Suppressor macrophage treated with lipopolysaccharide for 4 hours (primary cell): ENCODE measurements around the gene ARAF.
"Not testable (repeated sequence)": the region's sequence is repeated elsewhere in the genome, so short reads cannot be mapped to it uniquely, and the experiment has no call there.

Source experiments
- DNase-seq: peaks from one replicate; pipeline ENCODE4 v3.0.0-alpha.2; 2020

The ARAF gene

DNA sequence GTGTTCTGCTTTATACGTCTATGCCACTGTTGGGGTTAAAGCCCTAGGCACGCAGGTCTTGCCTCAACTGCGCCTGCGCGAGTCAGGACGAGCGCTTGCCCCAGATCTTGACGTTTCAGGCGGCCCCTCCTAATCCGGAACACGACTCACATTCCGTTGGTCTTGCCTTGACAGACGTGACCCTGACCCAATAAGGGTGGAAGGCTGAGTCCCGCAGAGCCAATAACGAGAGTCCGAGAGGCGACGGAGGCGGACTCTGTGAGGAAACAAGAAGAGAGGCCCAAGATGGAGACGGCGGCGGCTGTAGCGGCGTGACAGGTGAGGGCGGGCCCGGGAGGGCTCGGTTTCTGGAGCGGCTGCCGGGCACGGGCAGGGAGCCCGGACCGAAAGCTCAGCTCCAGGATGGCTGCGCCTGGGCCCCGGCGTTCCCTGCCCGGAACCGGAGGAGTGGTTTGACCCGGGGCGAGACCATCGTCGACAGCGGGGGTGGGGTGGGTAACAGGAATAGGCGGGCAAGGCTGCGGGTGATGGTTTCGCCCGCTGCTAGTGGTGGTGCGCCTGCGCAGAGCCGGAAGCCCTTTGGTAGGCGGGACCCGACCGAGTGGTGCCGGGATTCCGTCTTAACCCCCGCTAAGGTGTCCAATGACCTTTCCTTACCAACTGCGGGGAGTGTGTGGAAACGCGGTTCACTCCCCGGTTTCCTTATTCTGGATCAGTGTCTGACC, at the start of gene ARAF:
Gene ARAF, plus strand, starts transcription at position 272 of the 725 bp plus-strand sequence. CDS start 1,763 bp downstream, outside the sequence.
- DNase-seq, result peak; percentile 98

DNA sequence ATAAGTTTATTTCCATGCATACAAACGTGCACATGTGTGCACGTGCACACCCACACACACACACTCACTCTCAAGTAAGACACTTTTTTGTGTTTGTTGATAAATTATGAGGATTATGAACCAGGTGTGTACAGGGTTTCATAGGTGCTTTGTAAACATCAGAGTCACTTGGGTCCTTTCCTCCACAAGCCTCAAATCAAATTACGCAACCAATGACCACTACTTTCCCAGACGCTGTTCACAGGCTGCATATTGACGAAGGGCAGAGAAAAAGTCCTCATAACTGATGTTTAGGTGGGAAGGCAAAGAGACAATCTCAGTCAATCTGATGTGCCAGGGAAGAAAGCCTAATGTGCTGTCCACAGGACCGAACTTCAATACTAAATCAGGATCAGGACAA, 48.6 kb upstream of the ARAF start:
- not testable (repeated sequence) for DNase-seq

DNA sequence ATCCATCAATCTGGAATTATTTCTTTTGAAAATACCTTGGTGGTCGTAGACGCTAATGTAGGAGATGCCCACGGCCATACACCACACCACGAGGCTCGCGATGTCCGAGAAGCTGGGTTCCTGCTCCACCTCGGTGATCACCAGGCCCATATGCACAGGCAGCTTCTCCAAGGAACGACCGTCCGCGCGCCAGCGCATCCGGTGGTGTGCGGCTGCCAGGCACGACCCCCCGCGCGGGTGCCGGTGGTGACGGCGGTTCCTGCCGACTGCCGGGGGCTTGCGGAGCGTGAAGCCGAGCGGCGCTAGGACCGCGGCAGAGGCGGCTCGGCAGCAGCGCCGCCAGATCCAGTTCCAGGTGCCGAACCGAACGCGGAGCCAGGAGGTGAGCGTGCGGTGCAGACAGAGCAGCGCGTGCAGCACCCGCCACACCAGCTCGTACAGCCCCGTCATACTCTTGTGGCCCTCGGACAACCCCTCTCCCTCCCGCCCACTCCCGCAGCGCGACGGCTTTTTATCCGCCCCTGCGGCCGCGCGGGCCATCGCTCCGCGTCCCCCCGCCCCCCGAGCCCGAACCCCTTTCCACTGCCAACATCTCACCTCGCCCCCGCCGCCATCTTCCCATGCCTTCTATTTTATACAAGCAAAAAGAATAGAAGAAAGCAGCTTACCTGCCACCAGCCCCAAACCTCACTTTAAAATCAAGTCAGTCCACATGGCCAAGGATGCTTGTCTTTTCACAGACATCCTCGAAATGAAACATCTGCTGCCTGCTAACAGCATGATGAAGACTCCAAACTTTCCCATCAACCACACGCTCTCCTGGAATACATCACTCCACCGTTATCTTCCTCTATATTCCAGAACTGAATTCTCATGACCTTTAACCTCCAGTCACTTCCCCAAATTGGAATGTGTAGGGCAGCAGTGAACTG, 47.7 kb upstream of the ARAF start:
- peak; percentile 39 for DNase-seq

GRCh38 chrX:47514533-47515235, 46.3 kb upstream of the ARAF start:
- DNase-seq, result no peak

DNA sequence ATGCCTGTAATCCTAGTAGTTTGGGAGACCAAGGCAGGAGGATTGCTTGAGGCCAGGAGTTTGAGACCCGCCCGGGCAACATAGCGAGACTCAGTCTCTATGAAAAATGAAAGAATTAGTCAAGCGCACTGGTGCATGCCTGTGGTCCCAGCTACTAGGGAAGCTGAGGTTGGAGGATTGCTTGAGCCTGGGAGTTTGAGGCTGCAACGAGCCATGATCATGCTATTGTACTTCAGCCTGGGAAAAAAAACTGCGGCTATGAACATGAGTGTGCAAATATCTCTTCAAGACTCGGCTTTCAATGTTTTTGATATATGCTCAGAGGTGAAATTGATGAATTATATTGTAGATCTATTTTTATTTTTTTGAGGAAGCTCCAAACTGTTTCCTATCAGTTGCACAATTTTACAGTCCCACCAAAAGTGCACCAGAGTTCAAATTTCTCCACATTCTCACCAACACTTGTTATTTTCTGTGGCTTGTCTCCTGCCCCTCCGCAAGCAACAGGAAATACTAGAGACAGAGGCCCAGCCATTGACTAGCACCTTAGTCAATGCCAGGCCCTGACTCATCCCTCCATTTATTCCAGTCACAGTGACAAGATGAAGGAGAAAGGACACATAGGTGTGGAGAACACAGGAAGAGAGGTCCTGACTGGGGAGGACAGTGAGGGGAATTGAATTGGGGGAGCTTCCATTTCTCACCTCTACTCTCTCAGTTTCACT, 44.9 kb upstream of the ARAF start:
- DNase-seq, result no peak

DNA sequence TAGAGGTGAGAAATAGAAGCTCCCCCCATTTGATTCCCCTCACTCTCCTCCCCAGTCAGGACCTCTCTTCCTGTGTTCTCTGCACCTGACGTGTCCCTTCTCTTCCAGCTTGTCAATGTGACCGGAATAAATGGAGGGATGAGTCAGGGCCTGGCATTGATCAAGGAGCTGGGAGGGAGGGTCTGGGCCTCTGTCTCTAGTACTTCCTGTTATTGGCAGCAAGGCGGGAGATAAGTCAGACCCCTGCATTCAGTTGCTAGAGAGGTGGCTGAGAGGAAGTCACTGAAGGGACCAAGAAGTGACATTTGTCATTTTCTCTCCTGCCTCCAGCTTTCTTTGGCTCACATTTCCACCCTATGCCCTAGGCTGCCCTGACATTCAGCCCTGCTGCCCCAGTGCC, 42.9 kb upstream of the ARAF start:
- DNase-seq, result no peak

- peak; percentile 83 for DNase-seq
Observed at GRCh38 chrX:47523297-47523696, 37.7 kb upstream of the ARAF start.

DNA sequence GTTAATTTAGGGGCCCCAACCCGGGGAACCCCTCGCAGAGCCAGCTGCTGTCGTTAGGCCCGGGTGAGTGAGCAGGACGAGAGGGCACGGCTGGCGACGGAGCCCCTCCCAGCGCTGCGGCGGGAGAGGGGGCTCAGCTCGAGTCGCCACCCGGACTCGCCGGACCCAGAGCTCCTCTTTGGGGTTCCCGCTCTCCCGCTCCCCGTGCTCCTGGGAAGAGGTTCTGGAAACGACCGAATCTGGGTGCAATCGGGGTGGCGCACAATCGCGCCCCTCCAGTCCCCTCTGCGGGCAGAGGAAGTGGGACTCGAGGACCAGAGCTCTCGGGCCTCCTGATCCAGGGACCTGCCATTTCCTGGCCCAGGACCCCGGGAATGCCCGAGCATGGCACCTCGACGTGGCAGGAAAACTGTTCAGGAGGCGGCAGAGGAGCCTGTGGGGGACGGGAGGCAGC, 37.3 kb upstream of the ARAF start:
- no peak for DNase-seq

DNA sequence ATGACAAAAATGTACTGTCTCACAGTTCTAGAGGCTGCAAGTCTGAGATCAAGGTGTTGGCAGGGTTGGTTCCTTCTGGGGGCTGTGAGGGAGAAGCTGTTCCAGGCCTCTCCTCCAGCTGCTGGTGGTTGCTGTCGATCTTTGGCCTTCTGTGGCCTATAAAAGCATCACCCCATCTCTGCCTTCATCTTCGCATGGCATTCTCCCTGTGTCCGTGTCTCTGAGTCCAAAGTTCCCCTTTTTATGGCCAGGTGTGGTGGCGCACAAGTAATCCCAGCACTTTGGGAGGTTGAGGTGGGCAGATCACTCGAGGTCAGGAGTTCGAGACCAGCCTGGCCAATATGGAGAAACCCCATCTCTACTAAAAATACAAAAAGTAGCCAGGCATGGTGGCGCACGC, 31.5 kb upstream of the ARAF start:
- no peak for DNase-seq

- peak; percentile 24 for DNase-seq
Observed at GRCh38 chrX:47530049-47530448, 31.0 kb upstream of the ARAF start.

DNA sequence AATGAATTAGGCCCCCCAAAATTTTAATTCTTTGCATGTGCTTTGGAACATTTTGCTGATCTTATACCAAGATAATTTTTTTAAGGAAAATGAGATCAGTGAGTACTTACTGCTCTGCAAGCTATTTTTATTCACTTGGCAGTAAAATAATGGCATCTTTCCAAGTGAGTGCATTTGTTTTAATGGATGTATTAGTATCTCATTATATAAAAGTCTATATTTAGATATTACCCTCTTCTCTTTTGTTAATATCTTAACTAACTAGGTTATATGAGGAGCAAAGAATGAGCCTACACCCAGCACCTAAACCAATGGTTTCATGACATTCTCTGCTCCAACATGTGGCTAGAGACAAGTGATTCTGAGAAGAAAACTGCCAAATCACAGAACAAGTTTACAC, 21.1 kb upstream of the ARAF start:
- DNase-seq, result no peak

DNA sequence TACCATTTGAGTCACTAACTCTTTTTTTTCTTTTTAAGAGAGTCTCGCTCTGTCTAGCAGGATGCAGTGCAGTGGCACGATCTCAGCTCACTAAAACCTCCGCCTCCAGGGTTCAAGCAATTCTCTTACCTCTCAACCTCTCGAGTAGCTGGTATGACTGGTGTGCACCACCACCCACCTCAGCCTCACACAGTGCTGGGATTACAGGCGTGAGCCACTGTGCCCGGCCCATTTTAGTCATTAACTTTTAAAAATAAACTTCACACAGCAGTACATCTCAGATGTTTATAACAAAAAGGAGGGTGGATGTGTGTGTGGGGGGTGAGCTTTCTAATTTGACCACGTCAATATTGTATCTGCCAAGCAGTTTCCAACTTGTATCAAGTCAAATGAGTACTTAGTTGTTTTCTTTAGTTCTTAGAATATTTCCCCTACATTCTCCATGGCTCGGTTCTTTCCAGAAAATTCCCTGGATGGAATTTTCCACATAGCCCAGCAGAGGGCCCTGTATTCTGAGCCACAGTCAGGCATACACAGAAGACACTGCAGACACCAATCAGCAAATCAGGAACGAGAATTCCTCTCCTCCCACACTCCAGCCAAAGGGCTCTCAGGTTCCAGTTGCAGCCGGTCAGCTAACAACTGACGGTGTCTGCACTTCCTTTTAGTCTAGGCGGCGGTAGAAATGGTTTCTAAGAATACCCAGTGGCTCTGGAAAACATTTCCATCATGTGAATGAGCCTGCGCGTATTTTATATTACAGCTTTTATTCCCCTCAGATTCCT, 20.1 kb upstream of the ARAF start:
- peak; percentile 76 for DNase-seq

GRCh38 chrX:47543496-47543895, 17.5 kb upstream of the ARAF start:
- DNase-seq, result no peak

GRCh38 chrX:47556045-47556623, 4.9 kb upstream of the ARAF start:
- peak; percentile 86 for DNase-seq

- no peak for DNase-seq
Observed at GRCh38 chrX:47558436-47558835, 2.6 kb upstream of the ARAF start.

DNA sequence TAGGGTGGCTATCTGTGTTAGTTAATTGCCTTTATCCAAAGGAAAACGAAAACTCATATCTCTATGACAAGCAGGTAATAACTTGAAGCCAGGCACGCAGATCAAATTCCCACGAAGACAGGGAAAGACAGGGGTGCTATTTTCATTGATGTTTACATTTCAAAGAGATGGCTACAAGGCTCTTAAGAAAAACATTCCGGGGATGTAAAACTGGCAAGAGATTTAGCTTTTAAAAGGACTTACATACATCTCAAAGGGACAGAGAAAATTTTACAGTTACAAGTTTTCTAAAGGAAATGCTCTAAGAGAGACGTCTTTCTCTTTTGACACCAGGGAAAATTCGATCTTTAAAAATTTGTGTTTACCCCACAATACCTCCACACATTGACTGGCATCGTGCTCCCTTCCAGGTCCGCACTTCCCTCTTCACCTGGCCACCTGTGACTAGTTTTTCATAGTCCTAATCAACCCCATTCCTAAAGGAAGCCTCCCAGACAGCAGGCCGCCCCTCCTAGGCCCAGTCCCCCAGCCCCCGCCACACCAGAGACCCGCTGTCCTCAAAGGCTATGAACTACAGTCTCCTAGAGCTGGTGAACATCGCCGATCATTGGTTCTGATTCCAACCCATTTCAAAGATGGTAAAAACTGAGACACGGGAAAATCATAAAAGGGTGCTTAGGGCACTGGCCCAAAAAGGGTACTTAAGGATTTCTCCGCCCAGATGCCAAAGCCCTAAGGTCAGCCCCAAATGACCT, 649 bp upstream of the ARAF start:
- DNase-seq, result no peak

DNA sequence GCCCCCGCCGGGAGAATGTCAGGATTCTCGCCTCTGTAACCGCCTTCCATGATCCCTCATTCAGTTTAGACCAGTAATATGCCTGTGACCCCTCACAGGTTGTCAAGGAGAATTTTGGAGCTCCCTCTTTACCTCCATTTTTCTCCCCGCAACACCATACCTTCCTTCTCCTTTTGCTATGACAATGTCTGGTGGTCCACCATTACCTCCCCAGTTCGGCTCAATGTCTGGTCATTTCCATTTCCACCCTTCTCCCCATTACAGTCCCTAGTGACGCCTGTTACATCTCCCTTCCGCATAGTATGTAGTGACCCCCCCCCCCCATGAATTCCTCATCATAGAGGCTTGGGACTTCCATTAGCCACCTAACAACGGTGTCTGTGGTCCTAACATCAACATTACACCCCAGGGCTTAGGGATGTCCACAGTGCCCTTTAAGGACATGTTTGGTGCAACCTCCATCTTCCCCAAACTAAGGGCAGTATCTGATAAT, 700 bp downstream of the ARAF start:
- DNase-seq, result no peak

DNA sequence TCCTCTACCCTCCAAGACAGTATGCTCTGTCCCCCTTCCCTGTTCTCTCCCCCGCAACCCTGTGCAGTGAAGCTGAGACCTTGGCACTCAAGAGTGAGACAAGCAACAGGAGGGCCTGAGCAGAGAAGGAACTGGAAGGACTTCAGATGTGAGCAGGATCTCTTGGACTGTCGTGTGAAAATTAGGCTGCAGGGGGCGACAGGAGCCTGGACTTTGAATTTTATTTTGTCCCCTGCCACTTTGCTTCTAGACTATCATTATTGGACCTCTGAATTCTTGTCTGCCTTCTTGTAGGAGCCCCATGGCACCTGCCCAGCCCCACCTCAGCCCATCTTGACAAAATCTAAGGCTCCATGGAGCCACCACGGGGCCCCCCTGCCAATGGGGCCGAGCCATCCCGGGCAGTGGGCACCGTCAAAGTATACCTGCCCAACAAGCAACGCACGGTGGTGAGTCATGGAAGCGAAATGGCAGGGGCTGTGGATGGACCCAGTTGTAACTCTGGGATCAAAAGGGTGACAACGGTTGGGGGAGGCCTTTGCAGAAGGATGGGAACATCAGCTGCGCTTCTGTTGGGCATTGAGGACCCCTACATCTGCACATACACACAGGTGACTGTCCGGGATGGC, 1.7 kb downstream of the ARAF start:
- DNase-seq, result peak; percentile 59

- no peak for DNase-seq
Observed at GRCh38 chrX:47563801-47564315, 2.9 kb downstream of the ARAF start.
